SW480 (cell line): Measurements from ENCODE around the gene UBE2E3.
A peak's percentile ranks its signal among the peaks of the same experiment; 100 is the strongest.
"Not testable (repeated sequence)": the region's sequence is repeated elsewhere in the genome, so short reads cannot be mapped to it uniquely, and the experiment has no call there.

Source experiments
- DNase-seq: peaks from one replicate; pipeline ENCODE4 v3.0.0-alpha.2; 2016; ENCODE audit warnings: low spot score

UBE2E3 gene

GRCh38 chr2:181076658-181077057 is 96.3 kb downstream of the UBE2E3 start:
- no peak for DNase-seq

- peak; percentile 36 for DNase-seq
These were observed 96.8 kb downstream of the UBE2E3 start for GRCh38 chr2:181077128-181077709.

- DNase-seq, result no peak
These were observed 102.7 kb downstream of the UBE2E3 start for GRCh38 chr2:181083140-181083539.

GRCh38 chr2:181085734-181086133 is 105.3 kb downstream of the UBE2E3 start:
- DNase-seq, result no peak

GRCh38 chr2:181091920-181092319 is 111.5 kb downstream of the UBE2E3 start:
- DNase-seq, result not testable (repeated sequence)

GRCh38 chr2:181095486-181095885 is 115.1 kb downstream of the UBE2E3 start:
- no peak for DNase-seq

GRCh38 chr2:181103659-181104058 is 123.3 kb downstream of the UBE2E3 start:
- DNase-seq, result no peak

- DNase-seq, result peak; percentile 44
These were observed 124.2 kb downstream of the UBE2E3 start for GRCh38 chr2:181104512-181105115.

GRCh38 chr2:181105562-181105961 is 125.2 kb downstream of the UBE2E3 start:
- DNase-seq, result no peak

GRCh38 chr2:181106229-181106628 is 125.8 kb downstream of the UBE2E3 start:
- DNase-seq, result no peak

GRCh38 chr2:181106789-181107627 is 126.6 kb downstream of the UBE2E3 start:
- DNase-seq, result peak; percentile 26

GRCh38 chr2:181107628-181107945 is 127.2 kb downstream of the UBE2E3 start:
- DNase-seq, result no peak

- no peak for DNase-seq
These were observed 130.7 kb downstream of the UBE2E3 start for GRCh38 chr2:181111059-181111458.

GRCh38 chr2:181112916-181113315 is 132.5 kb downstream of the UBE2E3 start:
- no peak for DNase-seq
